ENCODE measurements around the gene ADAMTS17.

Gene ADAMTS17

DNA sequence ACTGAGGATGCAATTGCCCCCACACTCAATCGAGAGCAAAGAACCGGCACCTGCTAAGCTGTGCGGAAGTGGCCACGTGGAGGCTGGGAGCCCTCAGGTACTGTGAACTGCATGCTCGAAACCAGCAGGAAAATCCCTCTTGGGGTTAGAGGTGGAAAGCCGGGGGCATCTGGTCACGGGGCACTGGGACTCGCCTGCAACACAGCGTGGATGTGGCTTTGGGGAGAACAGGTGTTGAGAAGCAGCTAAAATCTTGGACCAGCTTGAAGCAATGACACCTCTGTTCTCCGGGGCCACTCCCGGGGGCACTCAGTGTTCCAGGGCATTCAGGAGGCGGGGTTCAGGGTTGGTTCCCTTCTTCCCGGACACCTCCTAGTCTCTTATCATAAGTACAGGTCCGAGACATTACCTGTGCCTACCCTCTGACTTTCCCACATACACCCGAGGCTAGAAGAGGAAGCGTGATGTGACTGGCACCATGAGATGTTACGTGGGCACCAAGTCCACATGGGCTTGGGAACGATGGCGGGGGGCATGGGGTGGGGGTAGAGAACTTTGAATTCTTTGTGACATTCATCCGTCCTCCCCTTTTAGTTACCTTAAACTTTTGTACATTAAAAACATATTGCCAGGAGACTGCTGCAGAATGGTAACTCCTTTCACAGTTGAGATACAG, 172.0 kb downstream of the ADAMTS17 start:
- no peak for DNase-seq

DNA sequence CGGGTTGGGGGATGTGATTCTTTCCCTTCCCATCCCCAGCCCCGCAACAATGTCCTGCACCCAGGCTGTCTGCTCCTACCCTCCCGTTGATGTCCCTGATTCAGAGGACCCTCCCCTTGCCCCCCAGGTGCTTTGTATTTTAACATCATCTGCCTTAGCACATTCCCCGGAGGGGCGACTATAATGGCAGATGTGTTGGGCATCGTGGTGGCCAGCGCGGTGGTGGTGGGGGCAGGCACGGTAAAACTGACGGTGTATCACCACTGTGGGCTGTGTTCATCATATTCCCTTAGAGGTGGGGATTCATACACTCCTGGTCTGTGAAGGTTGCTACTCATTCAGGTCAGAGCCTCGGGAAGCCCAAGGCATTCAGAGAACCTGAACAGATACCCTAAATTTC, 173.0 kb downstream of the ADAMTS17 start:
- DNase-seq, result no peak

DNA sequence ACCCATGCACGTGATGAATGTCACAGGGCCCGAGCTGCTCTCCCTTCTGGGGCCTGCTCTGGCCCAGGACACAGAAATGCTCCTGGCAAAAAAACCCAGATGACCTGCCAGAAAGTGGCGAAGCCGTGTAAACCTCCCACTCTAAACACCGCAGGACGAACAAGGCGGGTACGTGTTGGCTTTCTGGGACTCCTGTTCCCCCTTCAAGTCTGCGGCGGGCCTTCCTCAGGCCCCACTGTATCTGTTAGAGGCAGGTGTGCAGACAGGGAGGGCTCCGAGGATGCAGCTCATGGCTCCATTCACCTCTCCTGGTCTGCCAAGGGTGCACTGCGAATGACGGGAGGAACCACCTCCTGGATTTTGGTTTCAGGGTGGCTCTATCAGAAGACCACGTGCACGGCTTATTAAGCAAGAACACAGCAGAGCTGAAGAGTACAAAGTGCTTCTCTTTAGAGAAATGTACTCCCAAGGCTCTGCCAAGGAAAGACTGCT, 173.8 kb downstream of the ADAMTS17 start:
- no peak for DNase-seq

DNA sequence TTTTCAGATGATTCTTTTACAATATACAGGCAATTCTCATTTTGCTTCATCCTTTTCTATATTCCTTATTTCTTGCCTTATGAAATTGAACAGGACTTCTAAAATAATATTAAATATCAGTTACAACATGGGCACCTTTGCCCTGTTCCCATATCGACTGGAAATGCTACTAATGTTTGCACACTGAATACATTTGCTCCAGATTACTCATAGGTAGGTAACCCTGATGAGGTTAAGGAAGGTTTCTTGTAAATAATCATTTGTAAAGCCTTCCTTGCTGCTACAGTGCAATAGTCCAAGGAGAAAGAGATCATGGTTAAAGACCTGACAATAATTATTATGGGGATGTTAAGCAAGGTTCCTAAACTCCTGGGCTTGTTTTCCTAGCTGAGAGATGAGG, 175.5 kb downstream of the ADAMTS17 start:
- DNase-seq, result no peak

DNA sequence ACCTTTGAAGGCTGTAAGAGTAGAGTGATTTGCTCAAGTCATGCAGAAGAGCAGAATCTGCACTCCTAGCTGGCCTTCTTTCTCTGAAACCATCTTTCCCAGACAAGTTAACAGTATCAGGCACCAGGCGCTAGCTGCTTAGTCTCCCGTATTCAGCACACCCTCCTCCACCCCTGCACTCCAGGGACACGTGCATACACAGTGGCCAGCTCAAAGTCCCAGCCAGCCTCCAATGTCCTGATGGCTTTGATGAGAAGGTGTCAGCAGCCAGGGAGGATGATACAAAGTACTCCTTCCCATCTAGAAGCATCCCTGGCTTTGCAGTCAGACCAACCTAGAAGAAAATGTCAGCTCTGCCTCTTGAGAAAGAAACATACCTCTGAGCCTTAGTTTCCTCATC, 177.8 kb downstream of the ADAMTS17 start:
- DNase-seq, result no peak

DNA sequence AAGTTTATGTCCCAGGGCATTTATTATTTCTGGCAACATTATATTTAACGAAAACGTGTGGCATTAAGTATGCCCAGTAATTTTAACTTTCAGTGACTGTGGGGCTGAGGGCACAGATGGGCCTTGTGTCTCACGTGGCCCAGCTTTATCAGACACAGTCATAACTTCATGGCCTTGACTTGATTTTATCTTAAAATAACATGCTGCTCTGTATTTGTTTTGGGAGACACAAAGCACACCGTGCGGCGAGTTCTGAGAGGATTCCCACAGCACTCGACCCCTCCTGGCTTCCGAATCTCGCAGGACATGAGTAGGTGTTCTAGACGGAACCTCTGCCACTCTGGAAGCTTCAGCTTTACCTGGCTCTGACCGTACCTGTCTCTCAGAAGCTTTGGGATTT, 180.8 kb downstream of the ADAMTS17 start:
- no peak for DNase-seq

DNA sequence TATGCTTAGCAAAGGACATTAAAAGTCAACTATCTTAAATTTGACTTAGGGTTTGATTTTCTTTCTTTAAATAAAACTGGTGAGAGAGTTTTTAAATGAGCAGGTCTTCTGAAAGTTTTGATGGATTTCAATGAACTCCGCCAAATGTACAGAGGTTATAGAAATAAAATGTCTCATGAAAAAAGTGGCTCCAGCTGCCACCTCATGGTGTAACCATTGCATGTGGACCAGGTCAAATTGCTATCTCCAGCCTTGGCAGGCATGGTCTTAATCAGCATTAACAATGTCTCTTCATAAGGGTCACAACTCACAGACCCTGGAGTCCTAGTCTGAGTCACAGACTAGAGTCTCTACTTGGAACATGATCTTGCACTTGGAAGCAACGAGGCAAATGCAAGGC, 182.3 kb downstream of the ADAMTS17 start:
- DNase-seq, result no peak

DNA sequence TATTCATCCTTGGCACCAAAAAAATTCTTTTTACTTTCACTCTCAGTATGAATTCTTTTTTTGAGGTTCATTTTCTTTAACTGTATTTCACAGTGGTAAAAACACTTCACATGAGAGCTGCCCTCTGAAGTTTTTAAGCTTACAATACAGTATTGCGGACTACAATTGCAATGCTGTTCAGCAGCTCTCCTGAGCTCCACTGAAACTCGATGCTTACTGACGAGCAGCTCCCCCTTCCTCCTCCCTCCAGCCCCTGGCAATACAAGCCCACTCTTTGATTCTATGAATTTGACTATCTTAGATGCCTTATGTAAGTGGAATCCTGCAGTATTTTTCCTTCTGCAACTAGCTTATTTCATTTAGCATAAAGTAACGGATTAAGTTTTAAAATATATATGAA, 183.4 kb downstream of the ADAMTS17 start:
- no peak for DNase-seq

DNA sequence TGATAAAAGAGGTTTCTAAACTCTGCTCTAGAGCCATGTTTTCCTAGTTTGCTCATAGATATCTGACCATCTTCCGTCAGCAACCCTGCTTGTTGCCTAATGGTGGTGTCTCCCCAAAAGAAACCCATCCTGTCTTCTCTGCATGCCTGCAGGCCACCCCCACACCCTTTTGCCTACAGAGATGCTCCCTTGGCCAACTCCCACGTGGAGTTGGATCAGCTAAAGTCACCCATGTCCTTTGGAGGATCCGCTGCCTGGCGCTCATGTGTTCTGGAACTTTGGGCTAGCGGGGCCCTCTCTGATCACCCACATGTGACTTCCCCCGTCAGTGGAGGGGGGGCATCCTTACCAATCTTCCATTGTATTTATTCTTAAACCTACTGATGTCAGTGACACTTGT, 185.6 kb downstream of the ADAMTS17 start:
- no peak for DNase-seq

DNA sequence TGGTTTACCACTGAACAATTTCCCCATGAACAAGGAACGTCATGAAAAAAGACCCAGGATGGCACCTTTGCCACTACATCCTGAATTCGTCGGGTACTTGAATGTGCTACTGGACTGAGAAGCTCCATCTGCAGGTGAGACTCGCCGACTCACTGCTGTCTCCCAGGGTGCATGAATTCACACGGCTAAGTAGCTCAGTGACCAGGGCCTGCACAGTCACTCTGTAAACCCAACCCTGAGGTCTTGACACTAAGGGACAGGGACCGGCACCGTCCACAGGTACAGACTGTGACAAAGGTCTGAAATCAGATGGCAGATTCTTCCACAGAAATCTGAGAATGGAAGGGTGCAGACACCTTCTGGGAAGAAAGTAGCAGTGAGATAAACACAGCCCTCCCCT, 187.4 kb downstream of the ADAMTS17 start:
- no peak for DNase-seq

DNA sequence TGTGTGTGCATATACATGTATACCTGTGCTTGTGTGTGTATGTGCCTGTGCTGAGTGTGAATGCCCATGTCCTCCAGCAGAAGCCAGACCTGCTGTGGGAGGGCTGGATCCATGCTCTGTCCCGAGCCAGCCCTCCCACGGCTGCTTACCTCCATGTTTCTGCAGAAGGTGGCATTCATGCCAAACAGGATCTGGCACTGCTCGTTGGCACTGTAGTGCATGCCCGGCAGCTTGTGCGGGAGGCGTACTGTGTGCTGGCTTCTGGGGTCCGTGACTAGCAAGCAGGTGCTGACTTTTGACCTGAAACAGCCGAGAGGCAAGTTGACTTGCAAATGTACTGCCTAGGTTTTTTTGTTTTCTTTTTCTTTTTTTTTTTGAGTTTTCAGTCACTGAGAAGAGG, 189.3 kb downstream of the ADAMTS17 start:
- DNase-seq, result no peak

DNA sequence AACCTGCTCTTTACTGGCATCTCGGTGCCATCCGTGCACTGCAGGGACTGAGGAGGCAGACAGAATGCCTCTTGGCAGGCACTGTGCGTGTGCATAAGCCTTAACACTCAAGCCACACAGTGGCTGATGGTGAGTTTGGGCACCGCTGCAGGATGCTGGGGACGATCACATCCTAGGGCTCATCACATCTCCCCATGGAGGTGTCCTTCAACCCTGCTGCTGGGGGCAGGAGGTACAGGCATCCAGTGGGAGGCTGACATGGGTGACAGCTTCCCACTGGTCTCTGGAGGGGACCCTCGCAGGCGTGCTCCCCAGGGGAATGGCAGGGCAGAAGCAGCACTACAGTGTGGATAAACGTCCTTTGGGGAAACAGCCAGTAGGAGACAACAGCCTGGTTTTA, 190.9 kb downstream of the ADAMTS17 start:
- DNase-seq, result no peak

DNA sequence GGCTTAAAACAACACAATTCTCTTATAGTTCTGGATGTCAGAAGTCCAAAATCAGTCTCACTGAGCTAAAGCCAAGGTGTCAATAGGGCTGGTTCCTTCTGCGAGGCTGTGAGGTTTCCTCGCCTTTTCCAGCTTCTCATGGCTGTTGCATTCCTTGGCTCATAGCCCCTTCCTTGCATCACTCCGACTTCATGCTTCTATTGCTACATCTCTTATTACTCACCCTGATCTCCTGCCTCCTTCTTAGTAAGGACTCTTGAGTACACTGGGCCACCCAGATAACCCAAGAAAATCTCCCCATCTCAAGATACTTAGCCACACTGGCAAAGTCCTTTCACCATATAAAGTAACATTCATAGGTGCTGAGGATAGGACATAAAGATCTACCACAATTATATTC, 193.9 kb downstream of the ADAMTS17 start:
- no peak for DNase-seq

DNA sequence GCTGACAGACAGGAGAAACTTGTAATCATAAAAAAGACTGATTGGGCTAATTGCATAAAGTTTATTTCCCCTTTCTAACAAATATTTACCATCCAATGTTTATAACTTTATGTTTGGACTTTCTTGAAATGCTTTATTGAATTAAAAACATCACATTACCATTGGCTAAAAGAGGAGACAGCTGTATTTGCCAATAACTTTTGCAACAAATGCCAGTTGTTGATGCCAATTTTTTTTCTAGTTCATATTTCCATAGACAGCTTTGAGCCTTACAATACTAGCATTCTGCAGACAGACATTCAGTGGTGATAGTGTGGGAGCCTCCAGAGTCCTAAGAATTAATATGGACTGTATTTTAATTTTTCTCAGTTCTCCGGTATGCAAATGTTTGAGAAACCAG, 198.4 kb downstream of the ADAMTS17 start:
- DNase-seq, result no peak

DNA sequence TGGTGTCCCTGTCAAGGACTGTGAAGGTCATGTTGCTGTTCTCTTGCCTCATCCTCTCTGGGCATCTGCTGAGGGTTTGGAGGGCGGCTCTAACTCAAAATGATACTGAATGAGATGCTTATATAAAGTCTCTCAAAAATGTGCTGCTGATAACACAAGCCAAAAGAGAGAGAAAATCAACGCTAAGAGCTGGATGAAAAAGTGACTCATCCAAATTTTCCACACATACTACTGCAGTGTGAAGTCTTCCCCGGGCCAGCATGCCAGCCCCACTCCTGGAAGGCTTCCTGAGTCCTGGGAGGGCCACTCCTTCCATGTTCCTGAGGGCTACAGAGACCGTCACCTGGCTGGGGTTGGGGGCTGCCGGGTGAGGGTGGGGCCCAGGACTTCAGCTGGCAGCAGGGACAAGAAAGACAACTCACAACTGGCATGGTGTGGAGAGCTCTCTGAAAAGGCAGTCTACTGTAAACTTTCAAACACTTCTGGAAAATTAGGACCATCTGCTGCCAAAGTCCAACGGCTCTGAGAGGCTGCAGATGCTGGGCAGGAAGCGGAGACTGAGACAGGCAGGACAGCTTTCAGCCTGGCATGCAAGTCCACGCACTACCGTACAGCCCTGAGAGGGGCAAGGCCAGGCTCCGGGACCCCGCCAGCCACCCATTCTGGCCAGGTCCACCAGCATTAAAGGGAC, 200.3 kb downstream of the ADAMTS17 start:
- DNase-seq, result no peak

DNA sequence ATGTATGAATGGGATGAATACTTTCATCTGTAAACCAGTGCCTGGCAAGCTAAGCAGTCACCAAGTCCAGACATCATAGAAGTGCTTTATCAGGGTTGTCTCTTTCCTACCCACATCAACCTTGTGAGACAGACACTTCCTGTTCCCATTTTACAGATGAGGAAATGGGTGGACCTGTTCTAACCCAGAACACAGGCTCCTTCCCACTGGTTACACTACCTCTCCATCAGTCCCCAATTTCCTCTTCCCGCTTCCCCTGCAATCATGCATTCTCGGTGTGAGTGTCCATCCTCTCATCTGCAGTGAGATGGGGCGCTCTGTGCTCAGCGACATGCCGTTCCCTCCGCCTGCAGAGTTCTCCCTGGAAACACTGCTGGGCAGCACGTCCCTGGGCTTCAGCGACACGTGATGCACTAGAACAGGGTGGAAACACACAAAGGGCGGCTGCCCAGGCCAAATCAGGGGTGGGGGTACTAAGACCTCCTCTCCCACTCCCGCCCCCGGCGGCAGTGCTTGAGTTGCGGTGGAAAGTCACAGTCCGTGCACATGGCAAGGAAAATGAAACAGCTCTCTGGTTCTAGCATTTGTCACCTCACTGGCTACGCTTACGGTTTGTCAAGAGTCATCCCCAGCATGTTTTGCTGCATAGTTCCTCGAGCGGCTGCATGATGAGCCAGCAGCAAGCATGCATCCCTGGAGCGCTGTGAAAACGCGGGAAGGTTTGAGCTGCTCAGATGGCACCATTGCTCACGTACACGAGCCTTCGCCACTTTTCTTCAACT, 201.1 kb downstream of the ADAMTS17 start:
- no peak for DNase-seq

DNA sequence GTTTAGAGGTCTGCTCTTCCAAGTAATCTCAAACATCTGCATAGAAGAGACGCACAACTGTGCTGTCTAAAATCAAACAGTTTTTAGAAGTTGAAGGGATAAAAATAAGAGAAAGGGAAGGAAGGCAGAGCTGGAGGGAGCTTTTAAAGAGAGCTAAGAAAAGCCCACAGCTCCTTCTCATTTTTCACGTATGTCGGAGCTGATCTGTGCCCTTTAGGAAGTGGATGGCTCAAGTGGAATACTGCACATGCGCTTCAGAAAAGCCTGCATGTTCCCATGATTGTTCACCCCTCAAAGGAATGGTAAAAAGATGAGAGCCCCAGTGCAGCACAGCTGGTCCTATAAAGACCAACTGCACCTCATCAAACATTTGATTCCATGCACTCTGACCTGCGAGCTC, 207.2 kb downstream of the ADAMTS17 start:
- no peak for DNase-seq

DNA sequence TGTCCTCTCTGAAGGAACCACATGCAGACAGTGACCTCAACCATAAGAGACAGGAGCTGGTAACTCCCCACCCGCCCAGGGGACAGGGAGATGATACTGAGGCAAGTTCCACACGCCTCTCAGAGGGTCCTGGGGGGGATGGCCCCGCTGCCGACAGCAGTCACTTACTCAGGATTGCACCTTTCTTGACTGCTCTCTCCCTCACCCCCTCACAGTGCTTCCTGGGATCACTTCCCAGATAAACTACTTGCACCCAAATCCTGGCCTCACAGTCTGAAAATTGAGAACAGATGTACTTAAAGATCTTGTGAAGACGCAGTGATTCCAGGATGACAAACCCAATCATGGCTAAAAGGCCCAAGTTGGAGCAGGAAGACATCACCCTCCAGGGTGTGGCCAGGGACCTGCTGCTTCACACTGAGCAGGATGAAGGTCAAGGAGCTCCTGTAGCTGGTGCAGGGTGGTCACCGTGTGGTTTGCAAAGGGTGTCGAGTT, 207.6 kb downstream of the ADAMTS17 start:
- no peak for DNase-seq

DNA sequence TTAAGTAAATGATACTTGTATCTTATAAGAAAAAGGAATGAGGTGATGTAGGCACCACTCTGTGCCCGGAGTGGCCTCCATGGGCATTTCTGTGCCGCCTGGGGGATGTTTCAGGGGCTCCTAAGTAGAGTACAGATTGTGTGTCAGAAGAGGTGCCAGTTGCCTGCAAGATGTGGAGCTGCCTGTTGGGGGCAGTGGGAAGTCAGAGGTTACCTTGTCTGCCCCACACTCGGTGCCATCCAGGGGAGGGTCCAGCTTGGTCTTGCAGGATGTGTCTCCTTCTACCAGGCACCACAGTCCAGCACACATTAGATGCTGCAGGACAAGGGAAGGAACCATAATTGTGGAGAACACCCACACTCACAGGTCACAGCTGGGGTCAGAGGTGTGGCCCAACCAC, 208.8 kb downstream of the ADAMTS17 start:
- no peak for DNase-seq

DNA sequence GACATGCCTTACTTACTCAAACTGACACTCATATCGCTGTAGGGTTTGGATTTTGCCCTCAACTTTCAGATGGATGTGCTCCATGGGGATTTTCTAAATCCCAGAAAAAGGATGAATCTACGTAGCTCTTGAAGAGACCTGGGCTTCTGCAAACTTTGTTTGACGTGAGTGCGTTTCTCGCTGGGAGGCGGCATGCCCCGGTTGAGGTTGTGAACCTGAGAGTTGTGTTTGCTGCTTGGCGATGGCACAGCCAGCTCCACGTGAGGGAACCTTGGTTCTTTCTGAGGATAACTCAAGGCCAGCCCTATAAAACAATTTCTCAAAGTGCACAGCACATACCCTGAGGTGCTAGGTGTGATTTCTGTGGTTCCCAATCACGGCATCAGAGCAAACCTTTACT, 209.5 kb downstream of the ADAMTS17 start:
- DNase-seq, result no peak

DNA sequence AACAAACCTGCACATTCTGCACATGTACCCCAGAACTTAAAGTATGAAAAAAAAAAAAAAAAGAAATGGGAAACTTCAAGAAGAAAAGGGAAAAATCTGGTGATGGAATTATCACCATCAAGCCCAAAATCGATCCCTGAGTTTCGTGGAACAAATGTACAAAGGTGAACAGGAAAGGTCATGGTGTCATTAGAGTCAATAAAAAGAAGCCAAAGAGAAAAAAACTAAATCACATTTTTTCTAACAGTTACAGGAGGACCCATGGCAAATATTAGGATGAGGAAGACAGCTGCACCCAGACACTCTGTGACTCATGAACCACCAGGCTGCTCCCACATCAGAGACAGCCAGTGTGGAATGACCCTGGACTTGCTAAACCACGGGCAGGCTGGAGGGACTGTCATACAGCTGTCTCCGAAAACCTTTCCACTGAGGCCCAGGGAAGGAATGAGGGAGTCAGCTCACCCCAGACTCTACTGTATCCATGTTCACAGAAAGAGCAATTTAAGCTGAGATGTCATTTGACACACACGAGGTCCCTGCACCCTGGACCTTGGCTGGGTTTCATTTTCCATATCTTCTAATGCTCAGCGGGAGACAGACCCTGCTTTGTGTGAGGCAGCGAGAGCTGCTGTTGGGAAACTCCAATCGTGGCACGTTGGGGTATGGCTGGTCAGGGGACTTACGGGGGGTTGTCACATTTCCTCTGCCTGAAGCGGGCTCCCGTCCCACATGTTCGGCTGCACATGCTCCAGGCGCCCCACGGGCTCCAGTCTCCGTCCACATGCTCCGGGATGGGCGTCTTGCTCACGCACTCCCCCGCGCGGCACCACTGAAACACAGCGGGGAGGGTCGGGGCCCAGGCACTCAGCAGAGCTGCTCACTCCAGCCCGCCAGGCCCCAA, 210.2 kb downstream of the ADAMTS17 start:
- peak; percentile 25 for DNase-seq

DNA sequence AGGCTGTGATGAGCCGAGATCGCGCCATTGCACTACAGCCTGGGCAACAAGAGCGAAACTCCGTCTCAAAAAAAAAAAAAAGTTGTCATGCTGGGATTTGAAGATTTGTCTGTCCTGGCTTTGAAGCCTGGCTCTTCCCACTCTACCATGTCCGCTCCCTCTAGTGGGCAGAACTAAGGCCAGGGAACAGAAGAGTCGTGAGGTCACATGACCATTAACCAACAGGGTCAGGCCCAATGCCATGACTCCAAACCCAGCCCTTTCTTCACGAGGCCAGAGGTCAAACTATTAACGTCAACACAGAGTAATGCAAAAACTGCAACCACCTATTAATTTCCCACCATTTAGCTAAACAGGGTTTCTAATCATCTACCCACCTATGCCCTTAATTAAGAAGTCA, 212.1 kb downstream of the ADAMTS17 start:
- no peak for DNase-seq
